HEK293T (cell line): Measurements from ENCODE around the gene COL26A1.

Experiments
- ARNT ChIP-seq: fragments of 450-650 bp; IDR thresholded peaks from 2 replicates; pipeline ENCODE4 v1.6.1; 2017; ENCODE audit warnings: mild to moderate bottlenecking
- BHLHE40 ChIP-seq: fragments of 450-650 bp; IDR thresholded peaks from 2 replicates; pipeline ENCODE4 v1.6.1; 2016; ENCODE audit warnings: mild to moderate bottlenecking, moderate library complexity, borderline replicate concordance
- ELF4 ChIP-seq: fragments of 450-650 bp; IDR thresholded peaks from 2 replicates; pipeline ENCODE4 v1.6.1; 2017; ENCODE audit warnings: antibody characterized with exemption
- FOXA1 ChIP-seq: fragments of 450-650 bp; IDR thresholded peaks from 2 replicates; pipeline ENCODE4 v1.6.1; 2016; ENCODE audit warnings: mild to moderate bottlenecking
- FOXK2 ChIP-seq: fragments of 450-650 bp; IDR thresholded peaks from 2 replicates; pipeline ENCODE4 v1.6.1; 2016; ENCODE audit warnings: mild to moderate bottlenecking
- FOXM1 ChIP-seq: fragments of 450-650 bp; IDR thresholded peaks from 2 replicates; pipeline ENCODE4 v1.6.1; 2017; ENCODE audit warnings: mild to moderate bottlenecking, borderline replicate concordance
- HDGF ChIP-seq: fragments of 450-650 bp; IDR thresholded peaks from 2 replicates; pipeline ENCODE4 v1.6.1; 2017; ENCODE audit warnings: antibody characterized with exemption, borderline replicate concordance
- LEF1 ChIP-seq: fragments of 450-650 bp; IDR thresholded peaks from 2 replicates; pipeline ENCODE4 v1.6.1; 2017; ENCODE audit warnings: mild to moderate bottlenecking, borderline replicate concordance
- PKNOX1 ChIP-seq: fragments of 450-650 bp; IDR thresholded peaks from 2 replicates; pipeline ENCODE4 v1.6.1; 2016
- SP1 ChIP-seq: fragments of 450-650 bp; IDR thresholded peaks from 2 replicates; pipeline ENCODE4 v1.6.1; 2017
- SUZ12 ChIP-seq: fragments of 450-650 bp; IDR thresholded peaks from 2 replicates; pipeline ENCODE4 v1.6.1; 2016; ENCODE audit warnings: mild to moderate bottlenecking
- ZNF384 ChIP-seq: fragments of 450-650 bp; IDR thresholded peaks from 2 replicates; pipeline ENCODE4 v1.6.1; 2016

- TF ChIP-seq FOXK2 (no peak), PKNOX1 (no peak), FOXM1 (no peak), ZNF384 (no peak), BHLHE40 (no peak), SP1 (no peak), ARNT (no peak), FOXA1 (no peak), SUZ12 (no peak), ELF4 (no peak), HDGF (no peak), LEF1 (no peak)
Measured at GRCh38 chr7:101376601-101377000, 13.9 kb downstream of the COL26A1 start.
